HepG2 (cell line): Measurements from ENCODE around the gene UBTD2. TPM values are rescaled to one million over a fixed set of nuclear protein-coding genes. Genes with fewer than 3 reads are reported as not detected.

Experiments
- AGO2 ChIP-seq: fragments of 200-400 bp; formaldehyde crosslinking; optimal IDR thresholded peaks from 2 replicates; pipeline ENCODE3; 2017; ENCODE audit warnings: mild to moderate bottlenecking, low read depth, low read length, moderate library complexity
- CREB1 ChIP-seq, 2 experiments: fragments of 450-650 bp in 1 of 2; IDR thresholded peaks; 2 replicates each; pipeline ENCODE4 v1.6.1; 2016 to 2017; ENCODE audit warnings: control low read depth in 1 of 2, mild to moderate bottlenecking in 1 of 2, missing compliant biosample characterization in 1 of 2, missing genetic modification characterization in 1 of 2
- ELF3 ChIP-seq: IDR thresholded peaks from 2 replicates; pipeline ENCODE4 v1.6.1; 2016; ENCODE audit warnings: missing genetic modification reagents, missing compliant biosample characterization
- ETV5 ChIP-seq: IDR thresholded peaks from 2 replicates; pipeline ENCODE4 v1.6.1; 2018; ENCODE audit warnings: missing biosample characterization, missing genetic modification reagents, inconsistent platforms, borderline replicate concordance
- FUBP1 ChIP-seq: sonication (generic); formaldehyde crosslinking; IDR thresholded peaks from 2 replicates; pipeline ENCODE4 v1.5.1; 2020; ENCODE audit warnings: missing genetic modification reagents, mild to moderate bottlenecking, borderline replicate concordance
- GMEB1 ChIP-seq: sonication (generic); formaldehyde crosslinking; IDR thresholded peaks from 2 replicates; pipeline ENCODE4 v1.5.1; 2020; ENCODE audit warnings: missing genetic modification reagents, mild to moderate bottlenecking, borderline replicate concordance
- HOMEZ ChIP-seq: IDR thresholded peaks from 2 replicates; pipeline ENCODE4 v1.6.1; 2016; ENCODE audit warnings: low read depth
- KDM4B ChIP-seq: sonication (generic); formaldehyde crosslinking; IDR thresholded peaks from 2 replicates; pipeline ENCODE4 v1.4.0; 2020; ENCODE audit warnings: missing genetic modification reagents
- KLF16 ChIP-seq, 2 experiments: sonication (generic) in 1 of 2; formaldehyde crosslinking in 1 of 2; IDR thresholded peaks; 2 replicates each; pipeline versions ENCODE4 v1.6.1 to v1.8.0; 2016 to 2023; ENCODE audit warnings: missing genetic modification reagents in 2 of 2, missing compliant biosample characterization in 1 of 2
- NONO ChIP-seq, 2 experiments: fragments of 450-650 bp in 1 of 2; sonication (generic) in 1 of 2; formaldehyde crosslinking in 1 of 2; IDR thresholded peaks in 1 of 2; conservative IDR thresholded peaks in 1 of 2; 2 replicates each; pipeline versions ENCODE4 v1.6.1 to v1.8.0; 2017 to 2022; ENCODE audit warnings: mild to moderate bottlenecking in 1 of 2, missing genetic modification reagents in 1 of 2, moderate library complexity in 1 of 2
- PAX8 ChIP-seq: sonication (generic); formaldehyde crosslinking; IDR thresholded peaks from 2 replicates; pipeline ENCODE4 v1.8.0; 2022; ENCODE audit warnings: mild to moderate bottlenecking, missing genetic modification reagents, borderline replicate concordance
- POLR2A ChIP-seq, 2 experiments: IDR thresholded peaks; 2 replicates each; pipeline ENCODE4 v1.6.1; 2011; ENCODE audit warnings: low read depth in 2 of 2, low read length in 2 of 2, mild to moderate bottlenecking in 1 of 2, moderate library complexity in 1 of 2; ENCODE audit not compliant: insufficient read depth in 1 of 2
- RAD21 ChIP-seq: fragments of 450-650 bp; formaldehyde crosslinking; IDR thresholded peaks from 2 replicates; pipeline ENCODE4 v1.5.0; 2020; ENCODE audit warnings: mild to moderate bottlenecking
- RBFOX2 ChIP-seq: fragments of 200-400 bp; formaldehyde crosslinking; IDR thresholded peaks from 2 replicates; pipeline ENCODE4 v1.6.1; 2017; ENCODE audit warnings: low read depth, mild to moderate bottlenecking, low read length
- SRY ChIP-seq: sonication (generic); formaldehyde crosslinking; IDR thresholded peaks from 2 replicates; pipeline ENCODE4 v1.8.0; 2022; ENCODE audit warnings: mild to moderate bottlenecking, missing genetic modification reagents
- TEAD3 ChIP-seq: optimal IDR thresholded peaks from 2 replicates; pipeline ENCODE3; 2016; ENCODE audit warnings: borderline replicate concordance
- ZFAT ChIP-seq: sonication (generic); formaldehyde crosslinking; conservative IDR thresholded peaks from 2 replicates; pipeline ENCODE4 v1.8.1; 2023; ENCODE audit warnings: missing genetic modification reagents, inconsistent platforms
- ZNF253 ChIP-seq: sonication (generic); formaldehyde crosslinking; IDR thresholded peaks from 2 replicates; pipeline ENCODE4 v1.8.0; 2022; ENCODE audit warnings: mild to moderate bottlenecking, missing genetic modification reagents, borderline replicate concordance
- ZNF784 ChIP-seq: sonication (generic); formaldehyde crosslinking; IDR thresholded peaks from 2 replicates; pipeline ENCODE4 v1.5.1; 2020; ENCODE audit warnings: missing genetic modification reagents, mild to moderate bottlenecking, borderline replicate concordance
- ZSCAN12 ChIP-seq: sonication (generic); formaldehyde crosslinking; IDR thresholded peaks from 2 replicates; pipeline ENCODE4 v1.9.0; 2021; ENCODE audit warnings: mild to moderate bottlenecking, missing genetic modification reagents
- ZUFSP ChIP-seq: sonication (generic); formaldehyde crosslinking; IDR thresholded peaks from 2 replicates; pipeline ENCODE4 v1.9.0; 2021; ENCODE audit warnings: missing genetic modification reagents, mild to moderate bottlenecking, borderline replicate concordance
- polyA plus RNA-seq, 8 experiments: library from polyadenylated mRNA; depleted of rRNA in 3 of 8; stranded (reverse) in 7 of 8; unstranded in 1 of 8; fragments of >200 nt; fragmentation: Illumina TruSeq in 4 of 8; extraction: Trizol in 4 of 8; gene quantifications; 2 replicates each; pipeline versions ENCODE4 v1.2.1 to v1.2.3, GENCODE V29; 2011 to 2016; ENCODE audit warnings: low read depth in 4 of 8, missing spikeins in 1 of 8, mixed read lengths in 1 of 8; ENCODE audit not compliant: insufficient read depth in 1 of 8
- total RNA-seq, 5 experiments: library from RNA; depleted of rRNA; stranded (reverse); fragments of >200 nt; fragmentation: Illumina TruSeq; extraction: Trizol; gene quantifications; 2 replicates each; pipeline ENCODE4 v1.2.3, GENCODE V29; 2016; ENCODE audit warnings: low read depth in 1 of 5

UBTD2 gene
- total and polyA plus RNA-seq, 2 of the 13 experiments (the other 11 are each of a cell fraction or from before 2014, with no cell fraction given) = 15.2 to 24.1 TPM

- no peak for TF ChIP-seq RBFOX2
- TF ChIP-seq HOMEZ = 0 out of 2 replicates have a peak, but pooled peaks have one; percentile 12
- TF ChIP-seq ZNF253 (CRISPR knock-in tag) = no peak
- TF ChIP-seq ELF3 (CRISPR knock-in tag) = peak; percentile 100
- no peak for TF ChIP-seq POLR2A (IDR thresholded peaks at IDR 0.05; ENCODE audit: insufficient read depth in 1 of 2, low read depth in 2 of 2, low read length in 2 of 2)
- peak; percentile 45 for TF ChIP-seq TEAD3
- TF ChIP-seq CREB1 (IDR thresholded peaks at IDR 0.05) = no peak
- 0 out of 2 replicates have a peak, but pooled peaks have one; percentile 19 for TF ChIP-seq CREB1 (CRISPR knock-in tag; IDR thresholded peaks at IDR 0.05)
- no peak for TF ChIP-seq GMEB1 (CRISPR knock-in tag)
- TF ChIP-seq ETV5 = peak; percentile 45; the same call in 1 of the 2 replicates
- no peak for TF ChIP-seq RAD21
- TF ChIP-seq ZNF784 (CRISPR knock-in tag) = no peak
- TF ChIP-seq KLF16 (CRISPR knock-in tag; IDR thresholded peaks at IDR 0.05) = peak in 1 of 2 experiments; percentile 44; a peak in 1 of 4 replicates
- TF ChIP-seq AGO2 = no peak
- no peak for TF ChIP-seq ZUFSP (CRISPR knock-in tag)
- TF ChIP-seq FUBP1 (CRISPR knock-in tag) = no peak
- TF ChIP-seq NONO (IDR thresholded peaks at IDR 0.05) = no peak
- TF ChIP-seq NONO (CRISPR knock-in tag; conservative IDR thresholded peaks at IDR 0.05) = no peak
- no peak for TF ChIP-seq KDM4B (CRISPR knock-in tag)
- no peak for TF ChIP-seq ZSCAN12
- TF ChIP-seq ZFAT (CRISPR knock-in tag) = no peak
- TF ChIP-seq PAX8 (CRISPR knock-in tag) = no peak
- no peak for TF ChIP-seq SRY (CRISPR knock-in tag)
These were observed 48.3 kb downstream of the UBTD2 start (continued) for GRCh38 chr5:172235132-172235780.
